Skeletal muscle satellite cell (primary cell): ENCODE results near the gene CYP4X1. TPM values are rescaled to one million over a fixed set of nuclear protein-coding genes. Genes with fewer than 3 reads are reported as not detected.

Source experiments
- small RNA-seq: library from RNA; depleted of rRNA; stranded (forward); fragments of <200 nt; gene quantifications from one replicate; pipeline ENCODE3, GENCODE V24; 2012

The CYP4X1 gene

Small RNA genes within 50 kb of the gene (small RNA-seq; reads per million reads assigned to genes)
- not detected for gene CYP4A27P
- gene CYP4A43P = not detected
- not detected for gene CYP4A44P
